ENCODE measurements around the gene ZNF101. TPM values are rescaled to one million over a fixed set of nuclear protein-coding genes. Genes with fewer than 3 reads are reported as not detected.
"Not testable (repeated sequence)": the region's sequence is repeated elsewhere in the genome, so short reads cannot be mapped to it uniquely, and the experiment has no call there.

ZNF101 gene
- total and polyA plus RNA-seq, 10 donors: 29.6 to 58.3 (median 42.0) TPM

GRCh38 chr19:19686580-19686979 is 17.9 kb downstream of the ZNF101 start:
- Histone ChIP-seq H3K27me3 (replicated peaks in 1 of 7) (no peaks in the 10 kb centered on the region), H3K27ac (no peak overlapping the region), H3K36me3 (peaks cover 0 to 55% (median 5%) of the 10 kb centered on the region in 6 donors), H3K9me3 (peaks cover 12 to 83% (median 64%) of the 10 kb centered on the region in 8 donors), H3K4me3 (no peak overlapping the region), H3K4me1 (no peaks in the 10 kb centered on the region)
- 93 to 99% (median 98%) methylated on average over 6 of the region's 6 CpGs for WGBS, 5 donors
- no peak for DNase-seq
- TF ChIP-seq POLR2AphosphoS5 (IDR thresholded peaks at IDR 0.05) (no peak), POLR2A (IDR thresholded peaks at IDR 0.05) (no peak), CTCF (IDR thresholded peaks at IDR 0.05 in 8 of 11, conservative IDR thresholded peaks at IDR 0.05 in 3 of 11) (no peak)
- intact Hi-C loops (cut with DNase I; ENCODE audit: low total_unique reads): no loop called here

- no peaks in the 10 kb centered on the region for H3K27me3 ChIP-seq (replicated peaks in 1 of 7)
- 95 to 99% (median 96%) methylated on average over 3 of the region's 3 CpGs for WGBS, 5 donors
Observed at GRCh38 chr19:19687090-19687489, 18.5 kb downstream of the ZNF101 start.

GRCh38 chr19:19689023-19689422 is 20.4 kb downstream of the ZNF101 start:
- H3K27ac ChIP-seq; H3K27me3 ChIP-seq (replicated peaks in 1 of 7); DNase-seq; intact Hi-C loops (cut with DNase I; ENCODE audit: low total_unique reads); H3K4me1 ChIP-seq; H3K4me3 ChIP-seq: not testable (repeated sequence)
- 95 to 100% (median 97%) methylated on average over 10 of the region's 10 CpGs for WGBS, 5 donors
- Histone ChIP-seq H3K9me3 (peaks cover 12 to 78% (median 47%) of the 10 kb centered on the region in 8 donors), H3K36me3 (peaks cover 0 to 33% (median 0%) of the 10 kb centered on the region in 6 donors)

More at GRCh38 chr19:19687090-19687489, 18.5 kb downstream of the ZNF101 start:
- TF ChIP-seq POLR2AphosphoS5 (IDR thresholded peaks at IDR 0.05): peak in 1 of 3 donors; percentile 3
- TF ChIP-seq CTCF (IDR thresholded peaks at IDR 0.05 in 8 of 11, conservative IDR thresholded peaks at IDR 0.05 in 3 of 11): no peak
- peaks cover 0 to 50% (median 3%) of the 10 kb centered on the region in 6 donors for H3K36me3 ChIP-seq
- H3K9me3 ChIP-seq: peaks cover 12 to 83% (median 61%) of the 10 kb centered on the region in 8 donors
- no peak overlapping the region for H3K27ac ChIP-seq
- H3K4me3 ChIP-seq: no peak overlapping the region
- no peaks in the 10 kb centered on the region for H3K4me1 ChIP-seq
- intact Hi-C loops (cut with DNase I; ENCODE audit: low total_unique reads): no loop called here
- DNase-seq: no peak

- no peak overlapping the region for H3K27ac ChIP-seq
- H3K4me1 ChIP-seq: no peaks in the 10 kb centered on the region
- H3K4me3 ChIP-seq: no peak overlapping the region
- intact Hi-C loops (cut with DNase I; ENCODE audit: low total_unique reads): no loop called here
- no peaks in the 10 kb centered on the region for H3K27me3 ChIP-seq (replicated peaks in 1 of 7)
- H3K36me3 ChIP-seq: peaks cover 0 to 14% (median 0%) of the 10 kb centered on the region in 6 donors
- TF ChIP-seq POLR2A (IDR thresholded peaks at IDR 0.05): no peak
- H3K9me3 ChIP-seq: peaks cover 0 to 77% (median 32%) of the 10 kb centered on the region in 8 donors
- WGBS, 5 donors: 87 to 96% (median 93%) methylated on average over 10 of the region's 10 CpGs
- no peak for DNase-seq
Observed at GRCh38 chr19:19691683-19692082, 23.0 kb downstream of the ZNF101 start.

GRCh38 chr19:19696386-19696785 is 27.7 kb downstream of the ZNF101 start:
- WGBS, 5 donors: 69 to 86% (median 82%) methylated on average over 2 of the region's 2 CpGs
- intact Hi-C loops (cut with DNase I; ENCODE audit: low total_unique reads): no loop called here
- peaks cover 0 to 11% (median 0%) of the 10 kb centered on the region in 6 donors for H3K36me3 ChIP-seq
- no peaks in the 10 kb centered on the region for H3K27me3 ChIP-seq (replicated peaks in 1 of 7)
- TF ChIP-seq POLR2A (IDR thresholded peaks at IDR 0.05): no peak
- no peak for TF ChIP-seq POLR2AphosphoS5 (IDR thresholded peaks at IDR 0.05)
- no peak for TF ChIP-seq CTCF (IDR thresholded peaks at IDR 0.05 in 8 of 11, conservative IDR thresholded peaks at IDR 0.05 in 3 of 11)
- H3K4me1 ChIP-seq: no peaks in the 10 kb centered on the region
- H3K4me3 ChIP-seq: no peak overlapping the region
- no peak for DNase-seq
- peaks cover 0 to 94% (median 68%) of the 10 kb centered on the region in 8 donors for H3K9me3 ChIP-seq
- H3K27ac ChIP-seq: no peak overlapping the region
